ENCODE data around the gene PSME1. TPM values are rescaled to one million over a fixed set of nuclear protein-coding genes. Genes with fewer than 3 reads are reported as not detected.

The PSME1 gene
- total and polyA plus RNA-seq, 5 experiments from 2014 or later, result 202 to 767 (median 681) TPM

- H3K4me3 Mint-ChIP-seq, result no peak overlapping the region
- H3K27ac Mint-ChIP-seq, result peak overlapping the region in 2 of 10 donors; percentile 24 to 59
- peak in 1 of 2 donors; percentile 15 for ATAC-seq
Observed at GRCh38 chr14:24181371-24182077, 45.5 kb downstream of the PSME1 start.

GRCh38 chr14:24182110-24182882, 46.3 kb downstream of the PSME1 start:
- Mint-ChIP-seq H3K27ac (peak overlapping the region in 7 of 10 donors; percentile 8 to 65 (median 51)), H3K36me3 (peaks cover 0 to 59% (median 6%) of the 10 kb centered on the region in 3 donors)
- POLR2A ChIA-PET, result interaction anchor here (1.1 to 1.5 kb wide), 3 partner anchors 10 to 36 kb away, joined by 3 to 6 read pairs (median 3); partner anchors contain the start of genes PSME2 and REC8

More at GRCh38 chr14:24181371-24182077, 45.5 kb downstream of the PSME1 start:
- Mint-ChIP-seq H3K4me1 (peaks cover 0 to 7% (median 6%) of the 10 kb centered on the region in 4 donors), H3K36me3 (peaks cover 0 to 60% (median 6%) of the 10 kb centered on the region in 3 donors), H3K27me3 (no peaks in the 10 kb centered on the region), H3K9me3 (no peaks in the 10 kb centered on the region)
- POLR2A ChIA-PET, result interaction anchor here (1.5 kb wide), 1 partner anchor 10 kb away, joined by 6 read pairs; the partner anchor contains the start of gene REC8
- DNase-seq, result no peak

GRCh38 chr14:24183014-24183481, 47.1 kb downstream of the PSME1 start:
- no peak overlapping the region for H3K4me3 Mint-ChIP-seq
- POLR2A ChIA-PET, result interaction anchor here (1.1 to 1.5 kb wide), 4 partner anchors 11 to 37 kb away, joined by 3 to 6 read pairs (median 4); partner anchors contain the start of genes PSME2 and REC8
- H3K4me1 Mint-ChIP-seq, result peaks cover 12 to 19% (median 15%) of the 10 kb centered on the region in 4 donors
- DNase-seq (no peak), ATAC-seq (no peak)
- no peaks in the 10 kb centered on the region for H3K27me3 Mint-ChIP-seq
- peaks cover 0 to 59% (median 6%) of the 10 kb centered on the region in 3 donors for H3K36me3 Mint-ChIP-seq
- H3K9me3 Mint-ChIP-seq, result no peaks in the 10 kb centered on the region
- peak overlapping the region in 4 of 10 donors; percentile 46 to 78 (median 60) for H3K27ac Mint-ChIP-seq

More at GRCh38 chr14:24182110-24182882, 46.3 kb downstream of the PSME1 start:
- Mint-ChIP-seq H3K9me3 (no peaks in the 10 kb centered on the region), H3K27me3 (no peaks in the 10 kb centered on the region), H3K4me3 (no peak overlapping the region), H3K4me1 (peaks cover 5 to 12% (median 10%) of the 10 kb centered on the region in 4 donors)
- DNase-seq, result no peak
- no peak for ATAC-seq

- Mint-ChIP-seq H3K27ac (no peak overlapping the region), H3K4me1 (peaks cover 13 to 28% (median 24%) of the 10 kb centered on the region in 4 donors), H3K9me3 (no peaks in the 10 kb centered on the region), H3K4me3 (no peak overlapping the region), H3K27me3 (peaks cover 0 to 2% (median 0%) of the 10 kb centered on the region in 5 donors), H3K36me3 (peaks cover 0 to 48% (median 3%) of the 10 kb centered on the region in 3 donors)
- ATAC-seq (no peak), DNase-seq (no peak)
- POLR2A ChIA-PET, result interaction anchor here (1.2 to 1.7 kb wide), 4 partner anchors 11 to 70 kb away, joined by 3 to 7 read pairs (median 6); partner anchors contain the start of genes DCAF11, REC8 and TM9SF1
Observed at GRCh38 chr14:24184104-24184970, 48.3 kb downstream of the PSME1 start.

- H3K9me3 Mint-ChIP-seq, result no peaks in the 10 kb centered on the region
- POLR2A ChIA-PET, result interaction anchor here (1.2 to 2.9 kb wide), 5 partner anchors 10 to 86 kb away, joined by 3 to 12 read pairs (median 6); partner anchors contain the start of genes CHMP4A, DCAF11, IRF9 and RABGGTA
- no peak for ATAC-seq
- peaks cover 13 to 34% (median 29%) of the 10 kb centered on the region in 4 donors for H3K4me1 Mint-ChIP-seq
- H3K36me3 Mint-ChIP-seq, result peaks cover 0 to 42% (median 3%) of the 10 kb centered on the region in 3 donors
- no peak overlapping the region for H3K4me3 Mint-ChIP-seq
- peak overlapping the region in 2 of 10 donors; percentile 11 to 31 for H3K27ac Mint-ChIP-seq
- DNase-seq, result no peak
- peaks cover 0 to 2% (median 0%) of the 10 kb centered on the region in 5 donors for H3K27me3 Mint-ChIP-seq
Observed at GRCh38 chr14:24185026-24185425, 49.0 kb downstream of the PSME1 start.

GRCh38 chr14:24185741-24186140, 49.7 kb downstream of the PSME1 start:
- peaks cover 0 to 36% (median 6%) of the 10 kb centered on the region in 3 donors for H3K36me3 Mint-ChIP-seq
- no peaks in the 10 kb centered on the region for H3K9me3 Mint-ChIP-seq
- peaks cover 13 to 39% (median 30%) of the 10 kb centered on the region in 4 donors for H3K4me1 Mint-ChIP-seq
- ATAC-seq (no peak), DNase-seq (no peak)
- peaks cover 0 to 2% (median 0%) of the 10 kb centered on the region in 5 donors for H3K27me3 Mint-ChIP-seq
- peak overlapping the region in 1 of 10 donors; percentile 62 for H3K4me3 Mint-ChIP-seq
- peak overlapping the region in 2 of 10 donors; percentile 3 to 69 for H3K27ac Mint-ChIP-seq
- POLR2A ChIA-PET, result interaction anchor here (0.8 to 4.8 kb wide), 8 partner anchors 10 to 85 kb away, joined by 3 to 18 read pairs (median 6); partner anchors contain the start of genes CHMP4A, DCAF11, IRF9 and RABGGTA

GRCh38 chr14:24186831-24187538, 51.0 kb downstream of the PSME1 start:
- H3K9me3 Mint-ChIP-seq, result no peaks in the 10 kb centered on the region
- H3K4me3 Mint-ChIP-seq, result peak overlapping the region; percentile 40 to 94 (median 76)
- H3K36me3 Mint-ChIP-seq, result peaks cover 0 to 38% (median 6%) of the 10 kb centered on the region in 3 donors
- H3K27me3 Mint-ChIP-seq, result peaks cover 0 to 2% (median 0%) of the 10 kb centered on the region in 5 donors
- H3K27ac Mint-ChIP-seq, result peak overlapping the region in 8 of 10 donors; percentile 34 to 91 (median 69)
- no peak for ATAC-seq
- peaks cover 12 to 47% (median 33%) of the 10 kb centered on the region in 4 donors for H3K4me1 Mint-ChIP-seq
- DNase-seq, result no peak
- POLR2A ChIA-PET, result interaction anchor here (0.8 to 4.8 kb wide), 9 partner anchors 9 to 255 kb away, joined by 3 to 27 read pairs (median 9); partner anchors contain the start of genes CHMP4A, DHRS1, IRF9 and NOP9

GRCh38 chr14:24187539-24187915, 51.5 kb downstream of the PSME1 start:
- ATAC-seq, result no peak

More at GRCh38 chr14:24187539-24187915, 51.5 kb downstream of the PSME1 start:
- Mint-ChIP-seq H3K9me3 (no peaks in the 10 kb centered on the region), H3K4me1 (peaks cover 14 to 52% (median 38%) of the 10 kb centered on the region in 4 donors), H3K27me3 (peaks cover 0 to 2% (median 0%) of the 10 kb centered on the region in 5 donors), H3K4me3 (peak overlapping the region; percentile 80 to 95 (median 90)), H3K27ac (peak overlapping the region in 9 of 10 donors; percentile 83 to 97 (median 94)), H3K36me3 (peaks cover 0 to 38% (median 7%) of the 10 kb centered on the region in 3 donors)
- POLR2A ChIA-PET, result interaction anchor here (1.1 to 4.8 kb wide), 8 partner anchors 8 to 113 kb away, joined by 3 to 27 read pairs (median 10); partner anchors contain the start of genes CHMP4A, DHRS1, IRF9 and NOP9
- no peak for DNase-seq

All from naive thymus-derived CD8-positive, alpha-beta T cell (primary cell).